HepG2 (cell line): ENCODE data around the gene PIK3R4. TPM values are rescaled to one million over a fixed set of nuclear protein-coding genes. Genes with fewer than 3 reads are reported as not detected.
A peak's percentile ranks its signal among the peaks of the same experiment; 100 is the strongest.

ENCODE experiments used
- ARID2 ChIP-seq: sonication (generic); formaldehyde crosslinking; IDR thresholded peaks from 2 replicates; pipeline ENCODE4 v1.8.1; 2022; ENCODE audit warnings: mild to moderate bottlenecking, missing genetic modification reagents, borderline replicate concordance
- BCL6 ChIP-seq: IDR thresholded peaks from 2 replicates; pipeline ENCODE4 v1.6.1; 2016; ENCODE audit warnings: missing genetic modification reagents, missing compliant biosample characterization
- CENPX ChIP-seq: sonication (generic); formaldehyde crosslinking; IDR thresholded peaks from 2 replicates; pipeline ENCODE4 v1.9.0; 2021; ENCODE audit warnings: mild to moderate bottlenecking, missing genetic modification reagents, moderate library complexity
- DBP ChIP-seq: sonication (generic); formaldehyde crosslinking; IDR thresholded peaks from 2 replicates; pipeline ENCODE4 v1.4.0; 2020; ENCODE audit warnings: missing genetic modification reagents; ENCODE audit errors: not compliant biosample characterization
- HMGXB4 ChIP-seq, 2 experiments: sonication (generic) in 1 of 2; formaldehyde crosslinking in 1 of 2; IDR thresholded peaks; 2 replicates each; pipeline versions ENCODE4 v1.4.0 to v1.6.1; 2018 to 2020; ENCODE audit warnings: missing genetic modification reagents in 2 of 2, borderline replicate concordance in 1 of 2, low read depth in 1 of 2, mild to moderate bottlenecking in 1 of 2, missing biosample characterization in 1 of 2
- JUNB ChIP-seq: sonication (generic); formaldehyde crosslinking; IDR thresholded peaks from 2 replicates; pipeline ENCODE4 v1.8.0; 2022; ENCODE audit warnings: missing genetic modification reagents, mild to moderate bottlenecking, borderline replicate concordance
- KDM5B ChIP-seq: sonication (generic); formaldehyde crosslinking; IDR thresholded peaks from 2 replicates; pipeline ENCODE4 v1.4.0; 2020; ENCODE audit warnings: missing genetic modification reagents, mild to moderate bottlenecking, borderline replicate concordance
- MTA1 ChIP-seq: sonication (generic); formaldehyde crosslinking; IDR thresholded peaks from 2 replicates; pipeline ENCODE4 v1.4.0; 2020; ENCODE audit warnings: missing genetic modification reagents, mild to moderate bottlenecking, borderline replicate concordance
- NR1H2 ChIP-seq: sonication (generic); formaldehyde crosslinking; IDR thresholded peaks from 2 replicates; pipeline ENCODE4 v1.8.1; 2022; ENCODE audit warnings: low read depth, missing genetic modification reagents, borderline replicate concordance
- SP5 ChIP-seq: IDR thresholded peaks from 2 replicates; pipeline ENCODE4 v1.6.1; 2016; ENCODE audit warnings: low read depth, borderline replicate concordance
- SYNCRIP ChIP-seq: fragments of 200-400 bp; formaldehyde crosslinking; IDR thresholded peaks from 2 replicates; pipeline ENCODE4 v1.6.1; 2018; ENCODE audit warnings: mild to moderate bottlenecking, low read depth, low read length; ENCODE audit not compliant: insufficient read depth
- ZFP37 ChIP-seq: sonication (generic); formaldehyde crosslinking; IDR thresholded peaks from 2 replicates; pipeline ENCODE4 v1.4.0; 2020; ENCODE audit warnings: missing genetic modification reagents, borderline replicate concordance
- ZNF276 ChIP-seq: sonication (generic); formaldehyde crosslinking; IDR thresholded peaks from 2 replicates; pipeline ENCODE4 v1.4.0; 2020; ENCODE audit warnings: mild to moderate bottlenecking, low read depth, missing genetic modification reagents
- ZNF407 ChIP-seq: sonication (generic); formaldehyde crosslinking; IDR thresholded peaks from one replicate; pipeline ENCODE4 v1.5.1; 2020; ENCODE audit warnings: mild to moderate bottlenecking, missing genetic modification reagents; ENCODE audit errors: not compliant biosample characterization
- ZNF616 ChIP-seq: sonication (generic); formaldehyde crosslinking; IDR thresholded peaks from 2 replicates; pipeline ENCODE4 v1.5.0; 2020; ENCODE audit warnings: low read depth, mild to moderate bottlenecking, missing genetic modification reagents
- polyA plus RNA-seq, 8 experiments: library from polyadenylated mRNA; depleted of rRNA in 3 of 8; stranded (reverse) in 7 of 8; unstranded in 1 of 8; fragments of >200 nt; fragmentation: Illumina TruSeq in 4 of 8; extraction: Trizol in 4 of 8; gene quantifications; 2 replicates each; pipeline versions ENCODE4 v1.2.1 to v1.2.3, GENCODE V29; 2011 to 2016; ENCODE audit warnings: low read depth in 4 of 8, missing spikeins in 1 of 8, mixed read lengths in 1 of 8; ENCODE audit not compliant: insufficient read depth in 1 of 8
- total RNA-seq, 5 experiments: library from RNA; depleted of rRNA; stranded (reverse); fragments of >200 nt; fragmentation: Illumina TruSeq; extraction: Trizol; gene quantifications; 2 replicates each; pipeline ENCODE4 v1.2.3, GENCODE V29; 2016; ENCODE audit warnings: low read depth in 1 of 5

The PIK3R4 gene
- total and polyA plus RNA-seq, 2 of the 13 experiments (the other 11 are each of a cell fraction or from before 2014, with no cell fraction given) = 22.4 to 26.0 TPM

- TF ChIP-seq ZNF407 = no peak
- no peak for TF ChIP-seq ARID2 (CRISPR knock-in tag)
- TF ChIP-seq SYNCRIP = no peak
- peak; percentile 37; the same call in 1 of the 2 replicates for TF ChIP-seq KDM5B (CRISPR knock-in tag)
- no peak for TF ChIP-seq BCL6 (CRISPR knock-in tag)
- TF ChIP-seq ZNF276 (CRISPR knock-in tag) = no peak
- TF ChIP-seq SP5 (CRISPR knock-in tag) = peak; percentile 24; the same call in 1 of the 2 replicates
- no peak for TF ChIP-seq CENPX (CRISPR knock-in tag)
- no peak for TF ChIP-seq DBP (CRISPR knock-in tag)
- no peak for TF ChIP-seq ZFP37 (CRISPR knock-in tag)
- TF ChIP-seq MTA1 = no peak
- no peak for TF ChIP-seq ZNF616 (CRISPR knock-in tag)
- peak in 1 of 2 experiments; percentile 64; a peak in 1 of 4 replicates for TF ChIP-seq HMGXB4 (CRISPR knock-in tag; IDR thresholded peaks at IDR 0.05; ENCODE audit: borderline replicate concordance in 1 of 2, low read depth in 1 of 2)
- no peak for TF ChIP-seq JUNB (CRISPR knock-in tag)
- no peak for TF ChIP-seq NR1H2 (CRISPR knock-in tag)
Measured at GRCh38 chr3:130746246-130747039, at the start of gene PIK3R4 (continued).
